ENCODE results near the gene CTDSPL.

Gene CTDSPL

GRCh38 chr3:37853691-37854413, 7.8 kb upstream of the CTDSPL start:
- no peak for DNase-seq

GRCh38 chr3:37855363-37855970, 6.2 kb upstream of the CTDSPL start:
- peak; percentile 42 to 51 for DNase-seq

- DNase-seq: no peak
These were observed 5.3 kb upstream of the CTDSPL start for GRCh38 chr3:37856381-37856780.

GRCh38 chr3:37858742-37859141, 2.9 kb upstream of the CTDSPL start:
- DNase-seq: no peak

- DNase-seq: no peak
These were observed 2.3 kb upstream of the CTDSPL start for GRCh38 chr3:37859354-37859753.

GRCh38 chr3:37859908-37860199, 1.8 kb upstream of the CTDSPL start:
- DNase-seq: no peak

- no peak for DNase-seq
These were observed 681 bp downstream of the CTDSPL start for GRCh38 chr3:37862219-37862902.

GRCh38 chr3:37862903-37863815, 1.5 kb downstream of the CTDSPL start:
- DNase-seq: no peak

GRCh38 chr3:37863949-37864822, 2.5 kb downstream of the CTDSPL start:
- DNase-seq: no peak

GRCh38 chr3:37864904-37865303, 3.2 kb downstream of the CTDSPL start:
- no peak for DNase-seq

GRCh38 chr3:37867144-37867543, 5.5 kb downstream of the CTDSPL start:
- no peak for DNase-seq

- no peak for DNase-seq
These were observed 10.2 kb downstream of the CTDSPL start for GRCh38 chr3:37871858-37872257.

- DNase-seq: no peak
These were observed 10.9 kb downstream of the CTDSPL start for GRCh38 chr3:37872413-37873160.

GRCh38 chr3:37876279-37876678, 14.6 kb downstream of the CTDSPL start:
- no peak for DNase-seq

GRCh38 chr3:37882711-37883110, 21.0 kb downstream of the CTDSPL start:
- DNase-seq: no peak

- DNase-seq: no peak
These were observed 24.1 kb downstream of the CTDSPL start for GRCh38 chr3:37885814-37886213.

GRCh38 chr3:37886395-37886794, 24.7 kb downstream of the CTDSPL start:
- no peak for DNase-seq

- no peak for DNase-seq
These were observed 25.4 kb downstream of the CTDSPL start for GRCh38 chr3:37887062-37887461.

- DNase-seq: no peak
These were observed 26.1 kb downstream of the CTDSPL start for GRCh38 chr3:37887824-37888223.

- DNase-seq: no peak
These were observed 26.7 kb downstream of the CTDSPL start for GRCh38 chr3:37888421-37888820.

GRCh38 chr3:37890522-37890921, 28.8 kb downstream of the CTDSPL start:
- no peak for DNase-seq

GRCh38 chr3:37891227-37891626, 29.5 kb downstream of the CTDSPL start:
- DNase-seq: no peak

Data from NCI-H446 (cell line).